Measurements from ENCODE around the gene ZNF444.

Gene ZNF444

DNA sequence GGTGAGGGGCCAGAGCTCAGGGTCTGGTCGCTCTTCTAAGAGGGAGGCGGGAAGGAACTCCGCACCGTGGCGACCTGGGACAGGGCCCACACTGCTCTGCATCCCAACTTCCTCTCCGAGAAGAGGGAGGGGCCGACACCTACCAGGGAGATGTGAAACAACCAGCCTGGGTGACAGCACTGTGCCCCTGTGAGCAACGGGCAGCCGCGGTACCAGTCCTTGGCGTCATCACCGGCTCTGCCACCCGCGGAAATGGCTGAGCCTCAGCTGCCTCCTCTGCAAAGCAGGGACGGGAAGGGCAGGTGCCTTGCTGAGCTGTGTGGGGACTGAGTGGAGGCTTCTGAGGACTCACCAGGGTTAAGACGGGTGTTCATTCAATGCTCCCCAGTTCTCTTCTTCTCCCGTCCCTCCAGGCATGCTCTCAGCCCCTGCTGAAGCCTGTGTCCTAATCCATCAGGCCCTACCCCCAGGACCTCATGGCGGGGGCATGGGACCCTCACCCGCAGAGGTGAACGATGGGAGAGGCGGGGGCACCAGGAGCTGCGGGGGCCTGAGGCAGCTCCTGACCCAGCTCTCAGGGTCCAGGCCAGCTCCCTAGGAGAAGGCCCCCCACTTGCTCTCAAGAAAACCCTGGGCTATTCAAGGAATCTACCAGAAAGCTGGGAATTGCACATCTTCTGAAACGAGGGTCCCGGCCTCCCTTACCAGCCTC is 29.3 kb upstream of the ZNF444 start:
- H3K4me3 ChIP-seq (ENCODE audit: low read depth, low read length) = no peak overlapping the region
- ChIA-PET CTCF (interaction anchor here (1.2 kb wide), 1 partner anchor 16 kb away, joined by 3 read pairs; no protein-coding TSS in a partner anchor), POLR2A (interaction anchor here (1.3 kb wide), 1 partner anchor 9 kb away, joined by 6 read pairs; the partner anchor contains the start of gene ZNF787)
- no peak for DNase-seq (ENCODE audit: low read depth, low spot score)
- TF ChIP-seq, protein P1, sequence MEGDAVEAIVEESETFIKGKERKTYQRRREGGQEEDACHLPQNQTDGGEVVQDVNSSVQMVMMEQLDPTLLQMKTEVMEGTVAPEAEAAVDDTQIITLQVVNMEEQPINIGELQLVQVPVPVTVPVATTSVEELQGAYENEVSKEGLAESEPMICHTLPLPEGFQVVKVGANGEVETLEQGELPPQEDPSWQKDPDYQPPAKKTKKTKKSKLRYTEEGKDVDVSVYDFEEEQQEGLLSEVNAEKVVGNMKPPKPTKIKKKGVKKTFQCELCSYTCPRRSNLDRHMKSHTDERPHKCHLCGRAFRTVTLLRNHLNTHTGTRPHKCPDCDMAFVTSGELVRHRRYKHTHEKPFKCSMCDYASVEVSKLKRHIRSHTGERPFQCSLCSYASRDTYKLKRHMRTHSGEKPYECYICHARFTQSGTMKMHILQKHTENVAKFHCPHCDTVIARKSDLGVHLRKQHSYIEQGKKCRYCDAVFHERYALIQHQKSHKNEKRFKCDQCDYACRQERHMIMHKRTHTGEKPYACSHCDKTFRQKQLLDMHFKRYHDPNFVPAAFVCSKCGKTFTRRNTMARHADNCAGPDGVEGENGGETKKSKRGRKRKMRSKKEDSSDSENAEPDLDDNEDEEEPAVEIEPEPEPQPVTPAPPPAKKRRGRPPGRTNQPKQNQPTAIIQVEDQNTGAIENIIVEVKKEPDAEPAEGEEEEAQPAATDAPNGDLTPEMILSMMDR (IDR thresholded peaks at IDR 0.05; ENCODE audit: insufficient read depth, low read length, missing control alignments) = no peak

DNA sequence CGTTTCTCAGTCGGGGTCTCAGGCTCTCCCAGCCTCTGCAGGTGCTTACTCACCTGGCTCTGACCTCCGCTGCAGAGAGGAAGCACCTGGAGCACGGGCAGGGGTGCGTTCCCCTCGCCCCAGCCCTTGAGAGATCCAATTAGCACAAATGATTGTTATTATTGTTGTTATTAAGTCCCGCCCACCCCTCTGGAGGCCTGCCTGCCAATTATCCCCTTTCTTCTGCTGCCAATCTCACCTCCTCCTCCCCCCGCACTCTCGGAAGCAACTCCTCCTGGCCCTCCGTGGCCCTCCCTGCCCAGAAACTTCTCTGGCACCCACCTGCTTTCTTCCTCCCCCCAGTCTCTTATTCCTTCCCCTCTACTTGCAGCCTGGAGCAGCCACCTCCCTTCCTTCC is 28.8 kb upstream of the ZNF444 start:
- TF ChIP-seq, protein P1 (IDR thresholded peaks at IDR 0.05; ENCODE audit: insufficient read depth, low read length, missing control alignments) = no peak
- H3K4me3 ChIP-seq (ENCODE audit: low read depth, low read length) = no peak overlapping the region
- ChIA-PET POLR2A (no interaction called here), CTCF (interaction anchor here (1.2 kb wide), 1 partner anchor 16 kb away, joined by 3 read pairs; no protein-coding TSS in a partner anchor)
- no peak for DNase-seq (ENCODE audit: low read depth, low spot score)

DNA sequence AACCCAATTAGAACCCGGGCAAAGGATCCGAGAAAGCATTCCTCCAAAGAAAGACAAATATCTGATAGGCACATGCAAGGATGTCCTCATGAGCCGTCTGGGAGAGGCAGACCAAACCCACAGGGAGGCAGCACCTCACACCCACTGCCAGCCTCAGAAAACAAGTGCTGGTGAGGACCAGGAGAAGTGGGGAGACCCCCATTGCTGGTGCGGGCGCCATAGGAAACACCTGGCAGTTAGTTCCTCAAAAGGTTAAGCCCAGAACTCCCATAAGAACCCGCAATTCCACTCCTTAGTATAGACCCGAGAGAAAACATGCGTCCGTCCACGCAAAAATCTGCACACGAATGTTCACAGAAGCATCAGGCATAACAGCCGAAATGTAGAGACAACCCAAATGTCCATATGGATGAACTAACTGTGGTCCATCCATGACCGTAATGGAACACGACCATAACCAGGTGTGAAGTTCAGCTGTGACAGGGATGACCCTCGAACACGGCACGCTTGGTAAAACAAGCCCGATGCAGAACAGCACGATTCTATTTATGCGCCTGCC is 27.9 kb upstream of the ZNF444 start:
- ChIA-PET CTCF (no interaction called here), POLR2A (no interaction called here)
- no peak overlapping the region for H3K4me3 ChIP-seq (ENCODE audit: low read depth, low read length)
- TF ChIP-seq, protein P1 (IDR thresholded peaks at IDR 0.05; ENCODE audit: insufficient read depth, low read length, missing control alignments) = no peak
- no peak for DNase-seq (ENCODE audit: low read depth, low spot score)

DNA sequence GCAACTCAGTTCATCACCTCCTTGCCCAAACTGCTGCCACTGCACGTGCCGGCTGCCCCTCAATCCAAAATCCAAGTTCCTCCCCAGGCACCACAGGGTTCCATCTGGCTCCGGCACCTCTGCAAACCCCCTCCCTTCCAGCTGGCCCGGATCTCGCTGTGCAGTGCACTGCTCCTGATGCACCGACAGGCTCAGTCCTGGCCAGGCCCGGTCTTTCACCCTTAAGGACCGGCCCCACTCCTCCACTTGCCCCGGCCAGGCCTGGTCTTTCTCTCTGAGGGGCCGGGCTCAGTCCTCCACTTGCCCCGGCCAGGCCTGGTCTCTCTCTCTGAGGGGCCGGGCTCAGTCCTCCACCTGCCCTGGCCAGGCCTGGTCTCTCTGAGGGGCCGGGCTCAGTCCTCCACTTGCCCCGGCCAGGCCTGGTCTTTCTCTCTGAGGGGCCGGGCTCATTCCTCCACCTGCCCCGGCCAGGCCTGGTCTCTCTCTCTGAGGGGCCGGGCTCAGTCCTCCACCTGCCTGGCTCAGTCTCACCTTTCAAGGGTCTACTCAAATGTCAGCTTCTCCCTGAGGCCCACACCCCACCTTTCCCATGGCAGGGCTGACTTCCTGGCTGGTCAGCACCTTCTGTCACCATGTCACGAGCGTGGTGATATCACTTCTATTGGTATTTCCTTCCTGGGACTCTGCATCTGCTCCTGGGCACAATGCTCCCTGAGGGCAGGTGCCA is 26.9 kb upstream of the ZNF444 start:
- CTCF ChIA-PET = no interaction called here
- POLR2A ChIA-PET = no interaction called here
- TF ChIP-seq, protein P1 (IDR thresholded peaks at IDR 0.05; ENCODE audit: insufficient read depth, low read length, missing control alignments) = no peak
- no peak overlapping the region for H3K4me3 ChIP-seq (ENCODE audit: low read depth, low read length)
- no peak for DNase-seq (ENCODE audit: low read depth, low spot score)

DNA sequence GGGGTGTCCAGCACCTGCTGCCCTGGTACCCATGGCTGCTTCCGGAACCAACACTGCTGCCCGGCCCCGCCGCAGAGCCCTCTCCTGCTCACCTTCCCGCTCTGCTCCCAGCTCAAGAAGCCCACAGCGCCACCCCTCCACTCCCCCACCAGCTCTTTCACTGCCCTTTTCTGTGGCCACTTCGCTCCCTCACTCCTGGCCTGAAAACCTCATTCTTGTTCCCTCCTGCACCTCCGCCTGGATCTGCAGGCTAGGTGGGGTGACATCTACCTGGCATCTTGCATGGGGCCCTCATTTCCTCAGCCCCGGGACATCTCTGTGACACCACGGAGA is 26.3 kb upstream of the ZNF444 start:
- TF ChIP-seq, protein P1 (IDR thresholded peaks at IDR 0.05; ENCODE audit: insufficient read depth, low read length, missing control alignments) = no peak
- ChIA-PET POLR2A (no interaction called here), CTCF (no interaction called here)
- no peak for DNase-seq (ENCODE audit: low read depth, low spot score)
- no peak overlapping the region for H3K4me3 ChIP-seq (ENCODE audit: low read depth, low read length)

DNA sequence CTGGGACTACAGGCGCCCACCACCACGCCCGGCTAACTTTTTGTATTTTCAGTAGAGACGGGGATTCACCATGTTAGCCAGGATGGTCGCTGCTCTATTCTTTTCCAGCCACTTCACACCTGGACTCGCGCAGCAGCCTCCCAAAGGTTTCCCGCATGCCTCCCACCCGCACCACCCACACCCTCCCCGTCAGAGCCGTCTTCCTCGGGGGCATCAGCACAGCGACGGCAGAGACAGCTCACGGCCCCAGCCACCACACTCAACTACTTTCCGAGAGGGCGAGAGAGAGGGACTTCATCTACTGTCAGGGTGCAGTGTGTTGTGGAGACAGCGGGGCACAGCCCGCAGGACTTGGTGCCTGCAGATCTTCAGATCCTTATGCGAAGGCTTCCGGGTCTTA is 25.6 kb upstream of the ZNF444 start:
- TF ChIP-seq, protein P1 (IDR thresholded peaks at IDR 0.05; ENCODE audit: insufficient read depth, low read length, missing control alignments) = no peak
- H3K4me3 ChIP-seq (ENCODE audit: low read depth, low read length) = no peak overlapping the region
- no peak for DNase-seq (ENCODE audit: low read depth, low spot score)
- POLR2A ChIA-PET = no interaction called here
- CTCF ChIA-PET = no interaction called here

All from AG04449 (cell line).